Measurements from ENCODE around the gene BEST4. TPM values are rescaled to one million over a fixed set of nuclear protein-coding genes. Genes with fewer than 3 reads are reported as not detected.

Gene BEST4
- total and polyA plus RNA-seq, 2 of the 13 experiments (the other 11 are each of a cell fraction or from before 2014, with no cell fraction given): 0.77 to 1.4 TPM

DNA sequence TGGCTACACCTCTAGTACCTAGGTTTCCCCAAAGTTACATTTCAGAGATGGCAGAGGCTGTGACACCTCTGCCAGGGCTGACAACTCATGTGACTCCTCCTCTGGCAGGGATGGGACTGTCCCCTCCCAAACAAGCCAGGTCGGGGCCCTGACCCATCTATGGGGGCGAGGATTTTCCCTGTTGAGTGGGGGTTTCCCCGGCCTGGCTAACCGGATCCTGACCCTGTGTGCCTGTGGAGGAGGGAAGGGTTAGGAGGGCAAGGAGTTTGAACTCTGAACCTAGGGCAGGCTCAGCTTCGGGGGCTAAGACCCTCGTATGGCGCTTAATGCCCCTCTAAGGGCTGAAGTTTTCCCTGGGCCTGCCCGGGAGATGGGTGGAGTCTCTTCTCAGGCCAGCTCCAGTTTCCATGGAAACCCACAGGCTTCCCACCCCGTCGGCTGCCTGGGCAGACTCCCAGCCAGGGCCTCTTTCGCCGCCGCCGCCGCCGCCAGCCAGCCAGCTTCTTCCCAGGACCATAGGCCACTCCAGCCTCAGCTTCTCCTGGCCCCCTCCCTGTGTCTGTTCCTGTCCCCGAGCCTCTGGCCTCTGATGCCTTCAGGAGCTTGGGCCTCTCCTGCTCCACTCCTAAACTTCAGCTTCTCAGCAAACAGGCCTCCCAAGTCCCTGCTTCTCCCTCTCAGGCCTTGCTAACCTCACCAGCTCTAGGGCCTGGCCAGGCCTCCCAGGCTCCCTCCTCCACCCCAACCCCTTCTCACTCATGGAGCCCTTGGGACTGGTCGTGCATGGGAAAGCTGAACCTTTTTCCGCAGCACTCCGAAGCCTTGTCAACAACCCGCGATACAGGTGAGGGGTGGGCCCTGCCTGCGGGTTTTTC lies 20.3 kb upstream of the BEST4 start, which contains the start of gene BTBD19 (continued):
- TF ChIP-seq KAT2B (IDR thresholded peaks at IDR 0.05; ENCODE audit: borderline replicate concordance, low read depth, low read length) (no peak), HNRNPLL (IDR thresholded peaks at IDR 0.05; ENCODE audit: low read depth, low read length, poor library complexity, severe bottlenecking) (no peak), REXO4 (CRISPR knock-in tag; IDR thresholded peaks at IDR 0.05; ENCODE audit: borderline replicate concordance) (no peak), ATF2 (CRISPR knock-in tag; IDR thresholded peaks at IDR 0.05) (no peak), KDM1A (CRISPR knock-in tag; IDR thresholded peaks at IDR 0.05) (no peak), HDAC2 (CRISPR knock-in tag; IDR thresholded peaks at IDR 0.05) (peak; percentile 53), SKIL (CRISPR knock-in tag; IDR thresholded peaks at IDR 0.05; ENCODE audit: borderline replicate concordance) (peak; percentile 57), ZNF136 (CRISPR knock-in tag; IDR thresholded peaks at IDR 0.05; ENCODE audit: low read depth) (no peak), NR2F1 (CRISPR knock-in tag; IDR thresholded peaks at IDR 0.05) (peak; percentile 57 to 76; a peak in 3 of 4 replicates), FOXK1 (CRISPR knock-in tag; IDR thresholded peaks at IDR 0.05; ENCODE audit: borderline replicate concordance, low read depth) (peak; percentile 9; the same call in 1 of the 2 replicates), ZNF75D (CRISPR knock-in tag; IDR thresholded peaks at IDR 0.05; ENCODE audit: borderline replicate concordance) (no peak), KLF6 (CRISPR knock-in tag; IDR thresholded peaks at IDR 0.05) (no peak), SALL1 (CRISPR knock-in tag; IDR thresholded peaks at IDR 0.05) (peak; percentile 2)
- TF ChIP-seq, protein P1, sequence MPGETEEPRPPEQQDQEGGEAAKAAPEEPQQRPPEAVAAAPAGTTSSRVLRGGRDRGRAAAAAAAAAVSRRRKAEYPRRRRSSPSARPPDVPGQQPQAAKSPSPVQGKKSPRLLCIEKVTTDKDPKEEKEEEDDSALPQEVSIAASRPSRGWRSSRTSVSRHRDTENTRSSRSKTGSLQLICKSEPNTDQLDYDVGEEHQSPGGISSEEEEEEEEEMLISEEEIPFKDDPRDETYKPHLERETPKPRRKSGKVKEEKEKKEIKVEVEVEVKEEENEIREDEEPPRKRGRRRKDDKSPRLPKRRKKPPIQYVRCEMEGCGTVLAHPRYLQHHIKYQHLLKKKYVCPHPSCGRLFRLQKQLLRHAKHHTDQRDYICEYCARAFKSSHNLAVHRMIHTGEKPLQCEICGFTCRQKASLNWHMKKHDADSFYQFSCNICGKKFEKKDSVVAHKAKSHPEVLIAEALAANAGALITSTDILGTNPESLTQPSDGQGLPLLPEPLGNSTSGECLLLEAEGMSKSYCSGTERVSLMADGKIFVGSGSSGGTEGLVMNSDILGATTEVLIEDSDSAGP (CRISPR knock-in tag; IDR thresholded peaks at IDR 0.05; ENCODE audit: borderline replicate concordance): peak; percentile 74; the same call in 1 of the 2 replicates
- TF ChIP-seq, protein P2, sequence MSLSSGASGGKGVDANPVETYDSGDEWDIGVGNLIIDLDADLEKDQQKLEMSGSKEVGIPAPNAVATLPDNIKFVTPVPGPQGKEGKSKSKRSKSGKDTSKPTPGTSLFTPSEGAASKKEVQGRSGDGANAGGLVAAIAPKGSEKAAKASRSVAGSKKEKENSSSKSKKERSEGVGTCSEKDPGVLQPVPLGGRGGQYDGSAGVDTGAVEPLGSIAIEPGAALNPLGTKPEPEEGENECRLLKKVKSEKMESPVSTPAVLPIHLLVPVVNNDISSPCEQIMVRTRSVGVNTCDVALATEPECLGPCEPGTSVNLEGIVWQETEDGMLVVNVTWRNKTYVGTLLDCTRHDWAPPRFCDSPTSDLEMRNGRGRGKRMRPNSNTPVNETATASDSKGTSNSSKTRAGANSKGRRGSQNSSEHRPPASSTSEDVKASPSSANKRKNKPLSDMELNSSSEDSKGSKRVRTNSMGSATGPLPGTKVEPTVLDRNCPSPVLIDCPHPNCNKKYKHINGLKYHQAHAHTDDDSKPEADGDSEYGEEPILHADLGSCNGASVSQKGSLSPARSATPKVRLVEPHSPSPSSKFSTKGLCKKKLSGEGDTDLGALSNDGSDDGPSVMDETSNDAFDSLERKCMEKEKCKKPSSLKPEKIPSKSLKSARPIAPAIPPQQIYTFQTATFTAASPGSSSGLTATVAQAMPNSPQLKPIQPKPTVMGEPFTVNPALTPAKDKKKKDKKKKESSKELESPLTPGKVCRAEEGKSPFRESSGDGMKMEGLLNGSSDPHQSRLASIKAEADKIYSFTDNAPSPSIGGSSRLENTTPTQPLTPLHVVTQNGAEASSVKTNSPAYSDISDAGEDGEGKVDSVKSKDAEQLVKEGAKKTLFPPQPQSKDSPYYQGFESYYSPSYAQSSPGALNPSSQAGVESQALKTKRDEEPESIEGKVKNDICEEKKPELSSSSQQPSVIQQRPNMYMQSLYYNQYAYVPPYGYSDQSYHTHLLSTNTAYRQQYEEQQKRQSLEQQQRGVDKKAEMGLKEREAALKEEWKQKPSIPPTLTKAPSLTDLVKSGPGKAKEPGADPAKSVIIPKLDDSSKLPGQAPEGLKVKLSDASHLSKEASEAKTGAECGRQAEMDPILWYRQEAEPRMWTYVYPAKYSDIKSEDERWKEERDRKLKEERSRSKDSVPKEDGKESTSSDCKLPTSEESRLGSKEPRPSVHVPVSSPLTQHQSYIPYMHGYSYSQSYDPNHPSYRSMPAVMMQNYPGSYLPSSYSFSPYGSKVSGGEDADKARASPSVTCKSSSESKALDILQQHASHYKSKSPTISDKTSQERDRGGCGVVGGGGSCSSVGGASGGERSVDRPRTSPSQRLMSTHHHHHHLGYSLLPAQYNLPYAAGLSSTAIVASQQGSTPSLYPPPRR (CRISPR knock-in tag; IDR thresholded peaks at IDR 0.05; ENCODE audit: borderline replicate concordance): no peak

All from HepG2 (cell line).